HK-2 (cell line): ENCODE measurements around the gene CAMK2G.
A peak's percentile ranks its signal among the peaks of the same experiment; 100 is the strongest.
"Not testable (repeated sequence)": the region's sequence is repeated elsewhere in the genome, so short reads cannot be mapped to it uniquely, and the experiment has no call there.

Source experiments
- DNase-seq: peaks from one replicate; pipeline ENCODE4 v3.0.0-alpha.2; 2018; ENCODE audit not compliant: unreplicated experiment

Gene CAMK2G

GRCh38 chr10:73840056-73840402, 34.3 kb downstream of the CAMK2G start:
- DNase-seq = no peak

DNA sequence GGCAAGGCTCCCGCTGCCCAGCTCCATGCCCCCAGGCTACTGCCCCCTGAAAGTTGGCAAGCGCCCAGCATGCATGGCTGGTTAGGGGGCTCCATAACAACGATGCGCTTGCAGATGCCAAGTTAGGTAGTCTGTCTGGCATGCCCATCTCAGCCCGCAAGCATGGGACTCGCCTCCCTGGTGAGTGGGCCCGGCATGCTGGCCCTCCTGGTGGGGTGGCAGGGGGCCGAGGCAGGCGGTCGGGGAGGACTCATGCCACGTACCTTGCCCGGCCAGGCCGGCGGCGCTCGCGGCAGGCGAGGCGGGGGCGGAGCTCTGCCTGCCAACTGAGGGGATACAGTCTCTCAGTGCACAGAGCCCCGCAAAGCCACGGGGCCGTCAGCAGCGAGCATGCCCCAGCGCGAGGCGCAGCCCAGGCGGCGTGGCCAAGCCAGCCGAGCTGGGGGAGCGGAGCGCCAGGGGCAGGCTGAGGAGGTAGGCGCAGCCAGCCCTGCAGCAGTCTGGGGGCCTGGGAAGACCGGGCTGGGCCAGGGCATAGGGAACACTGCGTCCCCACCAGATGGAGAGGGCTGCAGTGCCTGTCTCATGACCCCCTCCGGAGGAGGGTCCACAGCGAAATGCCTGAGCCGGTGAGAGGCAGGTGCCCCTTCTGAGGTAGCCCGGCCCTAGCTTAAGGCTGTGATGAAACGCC, 34.9 kb downstream of the CAMK2G start:
- DNase-seq = no peak

- no peak for DNase-seq
These were observed 35.5 kb downstream of the CAMK2G start for GRCh38 chr10:73838827-73839226.

DNA sequence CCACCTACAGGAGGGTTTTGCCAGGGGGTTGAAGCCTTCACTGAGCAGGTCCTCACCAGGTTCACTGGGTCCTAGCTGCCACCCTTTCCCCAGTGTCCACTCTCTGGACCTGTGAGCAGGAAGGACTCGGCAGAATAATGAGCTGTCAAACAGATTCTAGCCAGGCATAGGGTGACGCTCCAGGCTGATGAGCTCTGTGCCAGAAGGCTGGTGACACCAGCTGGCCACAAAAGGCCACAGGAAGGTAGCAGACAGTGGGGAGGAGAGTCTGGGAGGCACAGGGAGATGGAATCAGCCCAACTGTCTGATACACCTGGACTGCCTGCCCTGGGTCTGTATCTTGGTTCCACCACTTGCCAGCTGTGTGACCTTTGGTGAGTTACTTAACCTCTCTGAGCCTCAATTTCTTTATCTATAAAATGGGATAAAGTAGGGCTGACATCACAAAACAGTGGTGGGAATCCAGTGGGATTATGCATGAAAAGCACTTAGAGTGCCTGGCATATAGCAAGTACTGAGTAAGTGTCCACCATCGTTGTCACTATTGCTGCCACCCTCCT, 36.3 kb downstream of the CAMK2G start:
- no peak for DNase-seq

GRCh38 chr10:73837072-73837471, 37.3 kb downstream of the CAMK2G start:
- no peak for DNase-seq

DNA sequence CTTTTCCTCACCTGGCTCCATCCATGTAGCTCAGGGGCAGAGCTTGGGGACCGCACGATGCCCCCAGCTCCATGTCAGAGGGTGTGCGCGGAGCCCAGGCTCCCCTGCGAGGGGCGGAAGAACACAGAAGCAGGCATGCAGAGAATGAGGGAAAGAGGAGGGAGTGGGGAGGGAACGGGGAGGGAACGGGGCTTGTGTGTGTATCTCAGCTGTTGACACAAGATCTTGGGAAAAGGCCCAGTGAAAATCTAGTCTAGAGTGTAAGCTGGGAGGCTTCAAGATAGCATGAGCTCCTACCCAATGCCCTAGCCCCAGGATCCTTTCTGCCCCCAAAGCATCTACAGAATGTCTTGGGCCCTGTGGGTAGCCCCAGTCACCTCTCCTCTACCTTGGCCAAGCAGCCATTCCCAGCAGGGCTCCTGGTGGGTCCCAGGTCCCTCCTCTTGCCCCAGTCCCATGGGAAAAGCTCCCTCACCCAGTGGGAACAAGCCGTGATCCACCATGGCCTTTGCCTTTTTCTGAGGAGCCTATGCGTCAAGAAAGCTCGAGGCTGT, 37.9 kb downstream of the CAMK2G start:
- DNase-seq = no peak

DNA sequence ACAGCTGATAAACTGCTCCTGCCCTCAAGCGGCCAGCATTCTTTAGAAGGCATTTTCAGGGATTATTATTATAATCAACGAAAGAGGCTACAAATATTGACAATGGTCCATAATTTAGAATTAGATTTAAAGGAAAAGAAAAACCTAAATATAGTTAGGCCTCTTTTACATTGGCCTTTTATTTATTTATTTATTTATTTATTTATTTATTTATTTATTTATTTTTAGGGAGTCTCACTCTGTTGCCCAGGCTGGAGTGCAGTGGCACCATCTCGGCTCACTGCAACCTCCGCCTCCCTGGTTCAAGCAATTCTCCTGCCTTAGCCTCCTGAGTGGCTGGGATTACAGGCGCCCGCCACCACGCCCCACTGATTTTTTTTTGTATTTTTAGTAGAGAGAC, 45.3 kb downstream of the CAMK2G start:
- DNase-seq = not testable (repeated sequence)

DNA sequence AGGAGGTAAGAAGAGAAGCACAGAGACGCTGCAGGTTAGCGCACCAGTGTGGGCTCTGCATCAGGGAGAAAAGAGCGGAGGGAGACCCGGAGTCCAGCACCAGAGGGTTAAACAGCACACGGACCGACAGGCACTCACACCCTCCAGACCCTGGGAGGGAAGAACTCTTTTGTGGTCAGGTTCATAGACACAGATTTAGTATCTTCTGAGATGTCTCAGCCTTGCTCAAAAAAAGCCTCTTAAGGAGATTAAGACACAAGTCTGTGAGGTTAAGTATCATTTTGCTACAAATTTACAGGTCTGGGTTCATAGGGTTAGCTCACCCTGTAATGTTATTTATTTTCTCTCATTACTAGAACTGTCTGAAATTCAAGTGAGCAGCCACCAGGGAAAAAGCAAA, 46.2 kb downstream of the CAMK2G start:
- peak; percentile 17 for DNase-seq

DNA sequence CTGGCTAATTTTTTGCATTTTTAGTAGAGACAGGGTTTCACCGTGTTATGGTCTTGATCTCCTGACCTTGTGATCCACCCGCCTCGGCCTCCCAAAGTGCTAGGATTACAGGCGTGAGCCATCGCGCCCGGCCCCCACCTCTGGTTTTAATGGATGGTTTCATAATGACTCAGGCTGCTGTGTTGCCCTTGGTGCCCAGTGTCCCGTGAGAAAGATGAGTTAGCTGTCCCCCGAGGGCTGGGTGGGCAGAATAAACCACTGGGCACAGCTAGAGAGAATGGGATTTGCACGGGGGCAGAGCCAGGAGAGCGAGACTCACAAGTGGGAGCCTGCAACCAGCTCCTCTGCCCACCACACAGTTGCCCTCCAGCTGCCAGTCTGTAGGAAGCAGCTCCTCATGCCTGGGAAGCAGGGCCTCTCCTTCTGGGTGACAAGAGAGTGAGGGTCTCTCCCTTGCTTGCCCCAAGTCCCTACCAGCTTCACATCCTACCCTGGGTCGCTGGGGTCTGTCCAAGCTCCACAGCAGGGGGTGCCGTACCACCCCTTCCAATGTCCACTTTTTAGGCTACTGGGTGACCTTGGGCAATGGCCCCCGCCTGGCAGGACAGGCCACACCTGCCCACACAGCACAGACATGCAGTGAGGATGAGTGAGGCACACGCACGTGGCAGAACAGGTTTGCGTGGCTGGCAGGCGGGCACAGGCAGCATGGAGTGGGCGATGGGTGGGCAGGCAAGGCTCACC, 46.8 kb downstream of the CAMK2G start:
- DNase-seq = peak; percentile 86

DNA sequence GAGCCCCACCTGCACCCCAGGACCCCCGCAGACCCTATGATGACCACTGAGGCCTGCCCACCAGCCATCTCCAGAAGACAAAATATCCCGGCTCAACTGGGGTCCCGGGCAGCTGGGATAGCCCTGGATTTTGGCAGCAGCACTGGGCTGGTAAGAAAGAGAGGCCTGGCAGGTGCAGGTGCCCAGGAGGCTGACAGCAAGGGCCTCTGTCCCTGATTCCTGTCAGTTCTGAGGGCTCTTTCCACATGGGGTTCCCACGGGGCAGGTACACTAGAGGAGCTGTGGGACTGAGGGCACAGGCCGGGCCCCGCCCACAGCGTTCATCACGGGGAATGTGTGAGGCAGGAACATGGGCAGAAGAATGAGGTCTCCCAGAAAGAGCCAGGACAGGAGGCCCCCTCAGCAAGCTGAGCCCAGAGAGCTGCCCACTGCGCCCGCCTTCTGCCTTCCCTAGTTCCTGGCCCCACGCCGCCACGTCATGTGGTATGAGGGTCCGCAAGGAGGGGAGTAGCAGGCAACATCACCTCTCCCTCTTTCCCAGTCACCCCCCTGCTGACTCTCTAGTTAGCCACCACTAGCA, 50.1 kb downstream of the CAMK2G start:
- DNase-seq = no peak

- DNase-seq = no peak
These were observed 51.0 kb downstream of the CAMK2G start for GRCh38 chr10:73823391-73823790.

GRCh38 chr10:73819513-73820093, 54.8 kb downstream of the CAMK2G start:
- no peak for DNase-seq

GRCh38 chr10:73819081-73819480, 55.3 kb downstream of the CAMK2G start:
- no peak for DNase-seq

- no peak for DNase-seq
These were observed 56.0 kb downstream of the CAMK2G start for GRCh38 chr10:73818402-73818801.

DNA sequence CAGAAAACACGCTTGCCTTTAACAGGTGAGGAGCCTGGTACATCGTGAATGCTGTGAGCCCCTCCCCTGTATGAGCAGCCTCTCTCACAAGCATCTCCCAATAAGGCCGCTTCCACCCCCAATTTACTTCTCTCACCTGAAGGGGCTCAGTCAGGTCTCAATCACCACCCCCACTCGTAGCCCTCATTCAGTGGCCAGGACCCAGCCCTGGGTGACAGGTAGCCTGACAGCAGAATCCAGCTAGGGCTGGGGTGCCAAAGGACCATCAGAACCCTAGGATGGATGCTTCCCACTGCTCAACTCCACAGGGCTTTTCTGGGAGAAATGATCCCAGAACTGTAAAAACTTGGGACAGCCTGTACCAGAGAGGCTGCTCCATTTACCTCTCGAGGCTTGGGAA, 56.5 kb downstream of the CAMK2G start:
- no peak for DNase-seq

GRCh38 chr10:73816917-73817729, 57.2 kb downstream of the CAMK2G start:
- no peak for DNase-seq

DNA sequence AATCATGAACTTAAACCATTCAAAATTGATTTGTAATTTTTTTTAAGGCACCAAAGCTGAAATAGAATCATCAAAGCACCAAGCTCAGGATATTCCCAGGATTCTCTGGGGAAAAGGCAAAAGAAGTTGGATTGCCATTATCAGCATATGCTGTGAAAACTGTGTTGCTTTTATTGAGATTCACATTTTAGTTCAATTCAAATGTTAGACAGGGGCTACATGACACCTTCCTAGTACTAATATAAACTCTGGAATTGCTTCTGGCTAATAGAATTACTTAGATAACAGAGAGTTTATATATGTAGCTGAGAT, 58.7 kb downstream of the CAMK2G start:
- no peak for DNase-seq

DNA sequence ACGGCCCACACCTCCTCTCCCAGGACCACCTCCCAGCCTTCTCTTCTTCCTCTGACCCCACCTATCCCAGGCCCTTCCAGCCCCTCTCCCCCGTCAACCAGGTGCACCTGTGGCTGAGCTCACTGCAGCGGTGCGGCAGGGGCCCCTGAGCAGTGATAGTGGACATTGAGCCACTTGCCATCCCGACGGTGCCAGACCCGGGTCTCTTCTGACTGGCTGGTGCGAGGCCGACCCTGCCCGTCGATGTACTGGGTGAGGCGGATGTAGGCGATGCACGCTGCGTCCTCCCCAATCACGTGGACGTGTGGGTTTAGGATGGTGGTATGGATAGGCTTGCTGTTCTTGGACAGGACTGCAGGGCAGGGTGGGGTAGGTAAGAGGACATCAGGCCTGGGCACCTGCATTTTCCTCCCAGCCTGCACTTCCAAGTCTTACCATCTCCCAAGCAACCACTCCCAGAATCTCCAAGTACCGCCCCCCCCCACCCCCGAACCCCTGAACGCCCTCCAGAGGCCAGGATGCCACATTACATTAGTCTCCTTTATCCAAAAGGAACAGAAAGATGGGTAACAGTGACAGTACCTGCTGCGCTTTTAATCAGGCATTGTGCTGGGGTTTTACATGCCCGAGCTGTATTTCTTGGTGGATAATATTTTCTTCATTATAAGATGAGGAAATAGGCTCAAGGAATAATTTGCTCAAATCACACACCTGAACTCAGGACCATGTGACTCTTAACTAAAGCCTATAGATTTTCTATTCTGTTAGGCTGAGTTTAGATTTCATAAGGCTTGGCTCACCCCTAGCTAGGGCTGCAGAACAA, 59.2 kb downstream of the CAMK2G start:
- peak; percentile 26 for DNase-seq

DNA sequence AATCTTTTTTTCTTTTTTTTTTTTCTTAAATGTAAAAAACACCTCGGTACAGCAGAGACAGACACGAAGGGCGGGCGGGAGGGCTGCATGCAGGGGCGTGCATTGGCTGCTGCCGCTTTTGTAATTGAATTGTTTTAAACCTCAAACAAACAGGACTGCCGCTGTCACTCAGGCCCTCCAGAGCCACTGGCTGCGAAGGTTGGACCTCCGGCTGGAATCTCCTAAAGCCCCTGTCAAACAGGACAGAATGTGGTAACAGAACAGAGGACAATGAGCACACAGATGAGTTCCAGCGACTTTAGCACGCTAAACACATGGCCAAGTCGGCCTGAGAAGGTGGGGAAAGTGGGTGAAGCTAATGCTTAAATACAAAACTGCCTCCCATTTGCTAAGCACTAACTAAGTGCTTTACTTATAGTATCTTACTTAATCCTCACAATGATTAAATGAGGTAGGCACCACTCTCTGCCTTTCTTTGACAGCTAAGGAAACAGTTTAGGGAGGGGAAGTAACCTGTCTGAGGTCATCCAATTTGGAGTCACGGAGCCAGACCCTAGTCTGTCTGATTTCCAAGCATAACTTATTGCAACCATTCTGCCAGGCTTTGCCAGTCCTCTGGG, 60.0 kb downstream of the CAMK2G start:
- no peak for DNase-seq

- DNase-seq = no peak
These were observed 61.0 kb downstream of the CAMK2G start for GRCh38 chr10:73813333-73813732.
